Adrenal gland (tissue), 5 donors: Measurements from ENCODE around the gene PRR7.

Experiments
- CTCF ChIP-seq, 6 experiments: fragments of 450-650 bp in 4 of 6; fragments of 200-600 bp in 2 of 6; sonication (generic) in 1 of 6; IDR thresholded peaks; 1 replicate in 5 of 6; 2 replicates in 1 of 6; pipeline versions ENCODE4 v1.5.1 to v1.8.0; 2016 to 2021; ENCODE audit warnings: antibody characterized with exemption in 6 of 6, mild to moderate bottlenecking in 2 of 6, moderate library complexity in 1 of 6
- POLR2A ChIP-seq, 2 donors: fragments of 450-650 bp; IDR thresholded peaks; one replicate each; pipeline ENCODE4 v1.6.1; 2017; ENCODE audit warnings: antibody characterized with exemption in 2 of 2, mild to moderate bottlenecking in 2 of 2, moderate library complexity in 1 of 2
- donor health status: DM: no; HTN: no; CAD: no.

GRCh38 chr5:177414481-177414880 lies 32.1 kb upstream of the PRR7 start:
- TF ChIP-seq CTCF (IDR thresholded peaks at IDR 0.05) (no peak), POLR2A (IDR thresholded peaks at IDR 0.05) (no peak)
